GM18526 (cell line): ENCODE measurements around the gene PLEKHA6.

ENCODE experiments used
- POLR2A ChIP-seq: IDR thresholded peaks from 3 replicates; pipeline ENCODE4 v1.6.1; 2011; ENCODE audit not compliant: insufficient read length; ENCODE audit errors: extremely low read depth

PLEKHA6 gene

DNA sequence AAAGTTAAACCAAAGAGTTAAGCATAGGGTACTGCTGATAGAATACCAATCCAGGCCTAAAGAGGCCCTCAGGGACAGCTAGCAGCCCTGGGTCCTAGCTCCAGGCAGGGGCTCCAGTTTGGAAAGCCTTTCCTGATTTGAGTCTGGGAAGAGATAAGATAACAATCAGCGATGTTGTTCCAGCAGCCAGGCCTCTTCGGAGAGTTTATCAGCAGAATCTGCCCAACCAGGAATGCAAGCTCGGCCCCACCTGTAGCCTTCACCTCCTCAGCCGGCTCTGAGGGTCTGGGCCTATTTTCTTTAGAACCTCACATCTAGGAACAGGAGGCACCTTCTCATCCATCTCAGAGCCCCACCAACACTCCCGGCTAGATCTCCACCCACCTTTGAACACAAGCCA, 42.6 kb downstream of the PLEKHA6 start:
- no peak for TF ChIP-seq POLR2A

DNA sequence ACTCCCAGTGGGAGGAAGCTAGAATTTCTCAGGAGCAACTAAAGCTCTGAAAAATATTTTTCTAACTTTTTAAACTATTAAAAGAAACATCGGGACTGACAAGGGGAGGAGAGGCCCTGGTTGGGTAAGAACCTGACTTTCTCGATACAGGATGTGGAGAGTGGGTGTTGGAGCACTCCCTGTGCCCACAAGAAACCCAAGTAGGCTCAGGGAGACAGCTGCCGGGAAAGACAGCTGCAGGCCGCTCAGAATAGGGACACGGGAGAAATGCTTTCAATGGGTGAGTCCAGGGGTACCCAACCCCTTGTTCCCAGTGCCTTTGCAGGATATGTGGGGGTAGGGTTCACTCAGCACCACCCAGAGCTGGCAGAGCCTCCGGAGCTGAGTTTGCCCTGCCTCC, 43.6 kb downstream of the PLEKHA6 start:
- TF ChIP-seq POLR2A, result no peak

DNA sequence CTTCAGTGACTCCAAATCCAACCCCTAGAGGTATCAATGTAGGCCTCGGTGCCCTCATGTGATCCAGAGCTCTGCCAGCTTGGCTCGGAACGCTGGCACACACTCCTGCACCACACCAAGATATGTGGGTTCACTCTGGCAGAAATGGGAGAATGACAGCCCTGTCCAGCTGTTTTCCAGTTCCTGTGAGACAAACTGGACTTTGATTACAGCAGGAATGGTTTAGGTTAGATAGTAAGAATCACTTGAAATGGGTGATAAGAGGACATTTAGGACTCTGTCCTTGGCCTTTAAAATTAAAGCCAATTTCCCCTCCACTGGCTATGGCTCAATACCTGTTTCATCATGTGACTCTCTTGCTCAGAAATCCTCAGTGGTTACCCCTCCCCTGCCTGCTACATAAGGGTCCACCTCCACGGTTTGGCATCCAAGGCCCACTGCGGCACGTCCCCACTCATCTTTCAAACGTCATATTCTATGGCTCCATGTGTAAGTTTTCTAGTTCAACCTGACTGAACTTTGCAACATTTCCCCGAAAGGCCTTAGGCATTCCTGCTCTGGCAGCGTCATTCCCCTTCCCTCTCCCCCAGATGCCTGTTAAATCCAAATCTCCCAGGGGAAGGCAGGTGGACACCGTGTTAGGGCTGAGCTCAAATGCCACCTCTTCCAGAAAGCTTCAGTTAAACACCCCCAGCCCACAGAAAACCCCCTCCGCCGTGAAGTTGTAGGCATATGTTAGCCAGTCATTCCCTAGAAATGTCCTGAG, 44.7 kb downstream of the PLEKHA6 start:
- TF ChIP-seq POLR2A, result no peak

DNA sequence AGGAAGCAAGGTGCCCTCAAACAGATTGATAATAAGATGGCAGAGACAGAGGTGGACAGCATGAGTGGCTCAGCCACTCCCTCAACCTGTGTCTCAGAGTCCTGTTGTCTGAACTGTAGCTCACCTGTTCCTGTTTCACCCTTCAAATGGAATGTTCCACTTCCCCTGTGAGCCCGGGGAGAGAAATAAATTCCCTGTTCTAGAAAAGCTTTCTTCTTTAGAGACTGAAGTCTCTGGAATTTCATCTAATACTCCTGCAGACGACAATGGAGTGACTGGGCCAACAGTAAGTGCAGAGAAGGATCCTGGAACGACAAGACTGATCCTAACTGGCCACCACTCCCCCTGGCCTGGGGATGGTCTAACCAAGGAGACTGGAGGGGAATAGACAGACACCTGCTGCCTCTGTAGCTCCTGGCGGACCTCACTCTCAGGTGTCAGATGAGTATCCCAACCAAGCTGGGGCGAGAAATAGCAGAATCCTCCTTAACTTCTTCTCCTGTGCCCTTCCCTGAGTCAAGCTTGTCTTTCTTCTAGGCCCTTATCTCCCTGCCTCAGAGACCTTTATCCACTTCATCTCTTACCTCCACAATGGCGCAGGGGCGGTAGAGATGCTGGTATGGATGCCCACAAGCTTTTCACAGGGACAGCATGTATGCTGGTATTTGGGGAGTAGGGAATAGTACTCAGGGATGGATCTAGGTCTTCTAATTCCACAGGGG, 45.4 kb downstream of the PLEKHA6 start:
- TF ChIP-seq POLR2A, result no peak

DNA sequence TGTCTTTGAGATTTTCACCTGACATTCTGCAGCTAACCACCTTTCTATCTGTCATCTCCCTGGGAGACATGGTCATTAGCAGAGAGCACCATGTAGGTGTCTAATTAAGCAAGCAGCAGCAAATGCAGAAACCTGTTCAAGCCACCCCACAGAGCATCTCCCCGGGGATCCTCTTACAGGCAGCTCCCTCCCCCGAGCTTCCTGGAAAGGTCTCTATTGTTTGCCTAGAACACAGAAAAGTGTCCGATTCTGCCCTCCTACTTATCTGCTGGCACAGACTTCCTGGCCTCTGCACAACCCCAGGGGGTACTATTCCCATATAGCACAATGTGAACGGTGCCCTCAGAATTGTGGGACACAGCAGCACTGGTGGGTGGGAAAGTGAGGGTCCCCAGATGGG, 46.1 kb downstream of the PLEKHA6 start:
- no peak for TF ChIP-seq POLR2A

DNA sequence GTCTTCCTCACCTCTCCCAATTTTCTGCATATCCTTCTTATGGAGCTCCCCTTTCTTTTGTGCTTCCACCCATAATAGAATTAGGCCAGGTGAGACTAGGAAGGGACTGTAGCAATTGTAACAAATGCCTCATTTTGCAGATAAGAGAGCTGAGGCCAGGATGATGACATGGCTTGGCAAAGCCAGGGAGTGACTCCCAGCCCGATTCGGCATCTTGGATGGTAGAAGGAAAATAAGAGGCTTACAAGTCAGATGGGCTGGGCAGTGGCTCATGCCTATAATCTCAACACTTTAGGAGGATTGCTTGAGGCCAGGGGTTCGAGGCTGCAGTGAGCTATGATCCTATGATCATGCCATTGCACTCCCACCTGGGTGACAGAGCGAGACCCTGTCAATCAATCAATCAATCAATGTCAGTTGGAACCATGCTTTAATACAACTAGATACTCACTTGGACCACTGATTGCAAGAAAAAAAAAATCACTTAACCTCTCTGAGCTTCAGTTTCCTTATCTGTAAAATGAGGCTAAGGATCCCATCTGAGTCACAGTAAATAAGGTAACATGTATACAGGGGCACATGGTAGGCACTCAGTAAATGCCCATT, 51.6 kb downstream of the PLEKHA6 start:
- no peak for TF ChIP-seq POLR2A

DNA sequence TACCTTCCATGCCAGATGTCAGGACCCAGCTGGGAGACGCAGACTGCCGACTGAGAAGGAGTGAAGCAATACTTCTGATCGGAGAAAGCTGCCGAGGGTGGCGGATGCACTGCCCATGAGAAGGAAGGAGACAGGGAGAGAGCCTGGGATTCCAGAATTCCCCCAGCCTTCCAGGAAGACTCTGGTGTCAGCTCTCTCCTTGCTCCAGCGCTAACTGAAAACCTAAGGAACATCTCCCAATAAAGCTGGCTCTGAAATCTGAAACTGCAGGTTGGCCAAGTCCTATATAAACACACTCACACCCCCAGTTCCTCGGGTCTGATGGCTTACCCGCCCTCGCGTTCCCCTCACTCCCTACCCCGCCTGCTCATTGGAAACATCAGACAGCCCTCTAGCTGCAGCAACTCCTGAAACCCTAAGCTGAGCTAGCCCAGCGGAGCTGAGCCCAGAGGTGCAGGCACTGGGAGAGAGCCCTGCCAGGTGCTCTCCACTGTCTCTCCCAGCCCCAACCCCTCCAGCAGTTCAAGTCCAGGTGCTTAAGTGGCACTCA, 52.3 kb downstream of the PLEKHA6 start:
- TF ChIP-seq POLR2A, result no peak

DNA sequence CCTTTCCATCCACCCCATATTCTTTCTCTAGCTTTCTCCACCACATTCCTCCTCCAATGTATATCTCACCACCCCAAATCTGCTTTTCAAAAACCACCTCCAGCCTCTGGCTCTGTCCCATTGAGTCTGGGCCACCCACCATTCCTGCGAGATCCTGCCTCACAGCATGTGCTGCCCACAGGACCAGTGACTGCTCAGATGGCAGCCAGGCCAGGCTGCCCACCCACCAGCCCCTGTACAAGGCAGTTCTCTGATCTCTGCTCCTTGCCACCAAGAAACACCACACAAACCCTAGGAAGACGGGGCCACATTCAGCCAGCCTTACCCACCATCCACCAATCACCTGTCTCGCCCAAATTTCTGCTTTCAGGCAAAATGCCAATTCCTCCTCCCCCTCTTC, 53.7 kb downstream of the PLEKHA6 start:
- TF ChIP-seq POLR2A, result no peak

DNA sequence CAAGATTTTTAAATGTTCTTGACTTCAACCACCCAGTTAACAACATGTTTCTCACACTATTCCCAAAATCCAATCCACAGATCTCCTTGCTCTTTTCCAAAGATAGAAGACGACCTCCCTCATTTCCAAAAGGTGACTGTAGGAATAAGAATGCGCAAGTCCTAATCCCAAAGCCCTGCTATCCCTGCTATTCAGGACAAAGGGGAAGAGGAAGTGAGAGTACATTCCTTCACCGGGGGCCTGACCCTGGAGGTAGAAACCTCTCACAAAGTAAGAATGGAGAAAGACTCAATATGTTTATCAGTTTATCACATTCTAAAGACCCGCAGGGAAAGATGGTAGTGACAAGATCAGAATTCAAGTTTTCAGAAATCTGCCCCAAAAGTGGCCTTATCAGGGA, 55.7 kb downstream of the PLEKHA6 start:
- TF ChIP-seq POLR2A, result no peak

DNA sequence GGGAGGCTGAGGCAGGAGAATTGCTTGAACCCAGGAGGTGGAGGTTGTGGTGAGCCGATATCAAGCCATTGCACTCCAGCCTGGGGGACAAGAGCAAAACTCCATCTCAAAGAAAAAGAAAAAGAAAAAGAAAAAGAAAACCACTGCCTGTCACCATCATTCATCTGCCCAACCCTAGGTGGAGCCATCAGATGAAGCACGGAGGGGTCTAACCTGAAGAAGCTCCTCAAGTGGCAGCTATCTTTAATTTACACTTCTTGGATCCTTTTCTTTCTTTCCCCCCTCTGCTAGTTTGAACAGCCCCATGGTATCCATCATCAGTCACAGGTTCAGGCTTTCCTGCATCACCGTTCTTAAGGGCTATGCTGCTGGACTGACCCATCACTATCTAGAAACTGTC, 57.0 kb downstream of the PLEKHA6 start:
- TF ChIP-seq POLR2A, result no peak

DNA sequence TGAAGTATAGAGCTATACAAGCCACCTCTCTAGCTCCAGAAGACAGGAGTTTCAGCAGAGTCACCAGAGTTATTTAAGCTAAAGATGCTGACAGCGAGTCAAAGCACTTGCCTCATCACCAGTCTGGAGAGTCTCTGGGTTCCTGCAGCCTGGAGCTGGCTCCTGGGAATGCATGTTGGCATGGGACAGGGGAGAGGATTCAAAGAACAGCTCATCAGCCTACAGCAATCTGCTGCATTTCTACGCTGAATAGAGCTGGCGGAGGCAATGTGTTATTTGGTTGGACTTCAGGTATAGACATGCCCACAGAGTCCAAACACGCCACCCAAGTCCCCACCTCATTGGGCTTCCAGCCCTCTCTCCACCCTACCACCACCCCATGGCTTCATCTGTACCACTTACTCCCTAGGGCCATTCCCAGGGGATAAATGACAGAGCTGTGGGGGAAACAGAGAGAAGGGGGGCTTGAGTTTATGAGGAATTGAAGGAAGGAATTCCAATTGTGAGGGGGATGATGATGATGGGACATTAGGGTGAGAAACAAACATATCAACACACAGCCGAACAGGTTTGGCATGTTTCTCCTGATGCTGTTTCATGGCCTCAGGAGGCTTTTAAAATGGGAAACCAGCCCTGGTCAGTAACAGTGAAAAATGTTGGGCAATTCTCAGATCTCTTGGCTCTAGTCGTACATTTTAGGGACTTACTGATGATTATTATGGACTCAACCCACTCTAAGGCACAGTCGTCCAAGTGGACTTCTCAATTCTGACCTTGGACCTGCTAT, 58.4 kb downstream of the PLEKHA6 start:
- no peak for TF ChIP-seq POLR2A

DNA sequence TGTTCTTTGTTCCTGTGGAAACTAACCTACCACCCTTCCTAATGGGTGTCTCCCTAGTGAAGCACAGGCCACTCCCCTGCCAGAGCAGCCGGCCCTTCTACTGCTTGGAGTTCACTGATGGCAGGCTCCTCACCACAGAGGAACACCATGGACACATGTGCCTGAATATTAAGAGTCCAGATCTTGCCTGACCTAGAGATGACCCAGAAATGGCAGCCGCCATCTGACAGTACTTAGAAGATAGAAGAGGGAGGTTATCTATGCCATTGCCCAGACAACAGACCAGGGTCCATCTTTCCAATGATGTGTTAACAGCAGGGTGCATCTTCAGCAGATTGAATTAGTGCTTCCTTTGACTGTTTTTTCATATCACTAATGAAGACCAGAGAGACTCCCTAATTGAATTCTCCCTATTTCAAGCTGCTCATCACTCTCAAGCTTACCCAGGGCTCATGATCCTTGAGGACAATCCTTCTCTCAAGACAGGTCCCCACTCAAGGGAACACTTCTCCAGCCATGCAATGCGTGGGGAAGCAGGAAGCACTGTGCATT, 59.8 kb downstream of the PLEKHA6 start:
- no peak for TF ChIP-seq POLR2A

DNA sequence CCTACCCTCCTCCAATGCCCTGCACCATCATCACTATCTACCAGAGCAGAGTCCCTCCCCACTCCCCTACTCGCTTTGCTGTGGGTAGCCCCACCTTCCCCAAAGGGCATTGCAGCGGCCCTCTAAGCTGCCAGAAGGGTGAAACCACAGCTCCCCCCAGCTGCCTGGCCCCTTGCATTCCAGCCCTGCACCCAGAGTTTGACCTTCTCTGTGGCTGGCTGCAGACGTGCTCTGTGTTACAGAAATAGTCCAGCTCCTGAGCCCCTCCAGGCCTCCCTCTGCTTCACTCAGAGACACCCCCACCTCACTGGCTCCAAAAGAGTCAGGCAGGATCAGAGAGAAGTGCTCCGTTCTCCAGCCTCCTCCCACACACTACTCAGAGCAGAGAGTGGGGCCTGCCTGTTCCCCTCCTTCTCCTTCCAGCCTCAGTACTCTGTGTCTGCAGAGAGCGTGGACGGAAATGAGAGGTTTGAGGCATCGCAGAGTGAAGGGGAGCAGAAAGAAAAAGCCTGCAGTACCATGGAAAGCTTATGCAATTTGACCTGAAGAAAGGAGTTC, 63.2 kb downstream of the PLEKHA6 start:
- no peak for TF ChIP-seq POLR2A

DNA sequence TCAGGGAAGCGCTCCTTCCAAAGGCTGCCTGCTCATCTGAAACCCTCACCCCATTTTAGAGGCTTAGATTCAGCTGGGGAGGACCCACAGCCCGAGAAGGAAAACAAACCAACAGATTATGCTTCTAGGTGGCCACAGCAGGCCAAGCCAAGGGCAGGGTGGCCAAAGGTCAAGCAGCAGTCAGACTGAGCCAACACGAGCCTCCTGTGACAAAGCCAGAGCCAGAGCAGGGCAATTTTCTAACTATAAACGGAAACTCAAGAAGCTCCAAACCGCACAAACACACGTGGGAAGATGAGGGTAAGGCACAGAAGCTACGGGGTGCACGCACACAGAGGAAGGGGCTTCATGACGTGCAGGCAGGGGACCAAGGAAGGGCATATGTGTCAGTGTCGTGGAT, 64.1 kb downstream of the PLEKHA6 start:
- TF ChIP-seq POLR2A, result no peak

DNA sequence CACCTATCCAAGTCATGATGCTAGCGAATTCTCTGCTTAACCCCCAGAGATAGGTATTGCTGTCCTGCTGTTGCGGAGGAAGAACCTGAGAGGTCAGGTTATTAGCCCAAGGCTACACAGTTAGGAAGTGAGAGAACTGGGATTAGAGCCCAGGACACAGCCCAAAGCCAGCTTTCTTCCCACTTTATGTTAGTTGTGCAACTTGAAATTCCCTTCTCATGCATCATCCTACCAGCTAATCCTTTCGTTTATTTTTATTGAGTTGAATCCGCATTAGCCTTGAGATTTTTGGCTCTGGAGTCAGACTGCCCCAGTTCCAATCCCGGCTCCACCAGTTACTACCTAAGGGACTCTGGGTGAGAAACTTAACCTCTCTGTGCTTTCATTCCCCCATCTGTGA, 65.4 kb downstream of the PLEKHA6 start:
- TF ChIP-seq POLR2A, result no peak
